HepG2 (cell line): ENCODE measurements around the gene HES7. TPM values are rescaled to one million over a fixed set of nuclear protein-coding genes. Genes with fewer than 3 reads are reported as not detected.

Experiments
- ATAC-seq: fragments of 200-7000 bp; cut with Tn5 transposase; 3 replicates; pipeline ENCODE4 v1.9.1; 2020; ENCODE audit warnings: mild to moderate bottlenecking, moderate library complexity
- BruUV-seq: library from RNA; stranded (reverse); fragments of 400-500 nt; replicated peaks from 2 replicates; lab custom pipeline; 2021; lab: Mats Ljungman, UMichigan
- CTCF ChIA-PET: fragments of 300-600 bp; formaldehyde crosslinking; extraction: SDS; loops from one replicate; lab custom pipeline; 2021; ENCODE audit warnings: low total read pairs, inconsistent platforms, low intra/inter-chr PET ratio; lab: Yijun Ruan, JAX
- POLR2A ChIA-PET: fragments of 350-600 bp; sonication (Branson Sonifier 250); formaldehyde crosslinking; loops from one replicate; lab custom pipeline; 2020; ENCODE audit warnings: antibody characterized with exemption, inconsistent platforms; lab: Yijun Ruan, JAX
- DNase-seq: peaks from one replicate; pipeline ENCODE4 v3.0.0-alpha.2; 2015; ENCODE audit warnings: low spot score
- FAIRE-seq: peaks from 3 replicates; lab custom pipeline; 2011; peaks lifted over from hg19 to GRCh38; lab: Jason Lieb, UNC
- H2AFZ ChIP-seq: one replicate; pipeline ENCODE4 v1.6.1; 2011; ENCODE audit warnings: low read length, inconsistent platforms
- H3K27ac ChIP-seq: fragments of 300-600 bp; 3 replicates; pipeline ENCODE4 v1.8.0; 2011; ENCODE audit warnings: mixed run types, mild to moderate bottlenecking, mixed read lengths, low read length, inconsistent platforms; ENCODE audit not compliant: insufficient read depth; ENCODE audit errors: extremely low read length
- H3K27me3 ChIP-seq, 2 experiments: fragments of 200-600 bp in 1 of 2; 2 replicates in 1 of 2; 3 replicates in 1 of 2; pipeline versions ENCODE4 v1.6.0 to v1.8.0; 2011; ENCODE audit warnings: low read length in 2 of 2, mild to moderate bottlenecking in 2 of 2, moderate library complexity in 2 of 2, inconsistent platforms in 1 of 2; ENCODE audit not compliant: insufficient read depth in 2 of 2, control insufficient read depth in 1 of 2
- H3K36me3 ChIP-seq, 2 experiments: fragments of 200-600 bp in 1 of 2; replicated peaks in 1 of 2; 2 replicates in 1 of 2; 3 replicates in 1 of 2; pipeline versions ENCODE4 v1.5.1 to v1.8.0; 2011; ENCODE audit warnings: low read length in 2 of 2, inconsistent platforms in 1 of 2; ENCODE audit not compliant: insufficient read depth in 2 of 2, control insufficient read depth in 1 of 2
- H3K4me1 ChIP-seq: 2 replicates; pipeline ENCODE4 v1.5.1; 2012; ENCODE audit warnings: low read length, inconsistent platforms; ENCODE audit not compliant: insufficient read depth
- H3K4me2 ChIP-seq: 2 replicates; pipeline ENCODE4 v1.6.0; 2011; ENCODE audit warnings: low read depth, low read length, inconsistent platforms
- H3K4me3 ChIP-seq, 3 experiments: fragments of 200-600 bp in 1 of 3; sonication (generic), shearing (Covaris generic) in 1 of 3; replicated peaks in 1 of 3; 2 replicates each; pipeline ENCODE4 v1.5.1; 2011 to 2016; ENCODE audit warnings: low read length in 3 of 3, inconsistent platforms in 2 of 3, low read depth in 2 of 3, mild to moderate bottlenecking in 2 of 3, control low read depth in 1 of 3, mixed read lengths in 1 of 3; ENCODE audit not compliant: insufficient read depth in 1 of 3
- H3K79me2 ChIP-seq: one replicate; pipeline ENCODE4 v1.6.1; 2011; ENCODE audit warnings: low read length, inconsistent platforms; ENCODE audit not compliant: insufficient read depth
- H3K9ac ChIP-seq: 2 replicates; pipeline ENCODE4 v1.6.0; 2011; ENCODE audit warnings: mild to moderate bottlenecking, low read depth, low read length, inconsistent platforms; ENCODE audit not compliant: insufficient read depth
- H3K9me3 ChIP-seq: 2 replicates; pipeline ENCODE4 v1.5.1; 2012; ENCODE audit warnings: mild to moderate bottlenecking, low read length
- H4K20me1 ChIP-seq: 2 replicates; pipeline ENCODE4 v1.6.0; 2011; ENCODE audit warnings: inconsistent platforms, mild to moderate bottlenecking, low read length, moderate library complexity; ENCODE audit not compliant: insufficient read depth
- CSRNP2 ChIP-seq: sonication (generic); formaldehyde crosslinking; conservative IDR thresholded peaks from 2 replicates; pipeline ENCODE4 v1.8.0; 2022; ENCODE audit warnings: low read depth, missing genetic modification reagents
- DR1 ChIP-seq: sonication (generic); formaldehyde crosslinking; IDR thresholded peaks from 2 replicates; pipeline ENCODE4 v1.8.0; 2021; ENCODE audit warnings: mild to moderate bottlenecking, missing genetic modification reagents, inconsistent platforms
- DRAP1 ChIP-seq: IDR thresholded peaks from 2 replicates; pipeline ENCODE4 v1.6.1; 2016; ENCODE audit warnings: missing genetic modification reagents, missing compliant biosample characterization
- ELK4 ChIP-seq: sonication (generic); formaldehyde crosslinking; IDR thresholded peaks from 2 replicates; pipeline ENCODE4 v1.9.0; 2021; ENCODE audit warnings: missing genetic modification reagents, borderline replicate concordance
- ESRRA ChIP-seq: sonication (generic); formaldehyde crosslinking; IDR thresholded peaks from 2 replicates; pipeline ENCODE4 v1.5.1; 2020; ENCODE audit warnings: mild to moderate bottlenecking, low read depth, missing genetic modification reagents
- FOSL2 ChIP-seq: sonication (generic); formaldehyde crosslinking; IDR thresholded peaks from 2 replicates; pipeline ENCODE4 v1.4.0; 2020; ENCODE audit warnings: missing genetic modification reagents
- GATAD1 ChIP-seq: IDR thresholded peaks from 2 replicates; pipeline ENCODE4 v1.6.1; 2016; ENCODE audit warnings: missing genetic modification reagents, missing compliant biosample characterization
- HOXD1 ChIP-seq: sonication (generic); formaldehyde crosslinking; IDR thresholded peaks from 2 replicates; pipeline ENCODE4 v1.5.0; 2020; ENCODE audit warnings: missing genetic modification reagents
- NCOA1 ChIP-seq: sonication (generic); formaldehyde crosslinking; IDR thresholded peaks from 2 replicates; pipeline ENCODE4 v1.9.0; 2021; ENCODE audit warnings: missing genetic modification reagents
- NFATC3 ChIP-seq: sonication (generic); formaldehyde crosslinking; IDR thresholded peaks from 2 replicates; pipeline ENCODE4 v1.5.1; 2020; ENCODE audit warnings: mild to moderate bottlenecking, missing genetic modification reagents
- NR3C1 ChIP-seq: sonication (generic); formaldehyde crosslinking; IDR thresholded peaks from 2 replicates; pipeline ENCODE4 v1.4.0; 2020; ENCODE audit warnings: missing genetic modification reagents
- XBP1 ChIP-seq: sonication (generic); formaldehyde crosslinking; IDR thresholded peaks from 2 replicates; pipeline ENCODE4 v1.5.0; 2020; ENCODE audit warnings: missing genetic modification reagents
- ZFP91 ChIP-seq: sonication (generic); formaldehyde crosslinking; IDR thresholded peaks from 2 replicates; pipeline ENCODE4 v1.9.0; 2022; ENCODE audit warnings: missing genetic modification reagents, mild to moderate bottlenecking, borderline replicate concordance
- ZNF276 ChIP-seq: sonication (generic); formaldehyde crosslinking; IDR thresholded peaks from 2 replicates; pipeline ENCODE4 v1.4.0; 2020; ENCODE audit warnings: mild to moderate bottlenecking, low read depth, missing genetic modification reagents
- ZNF720 ChIP-seq: sonication (generic); formaldehyde crosslinking; IDR thresholded peaks from 2 replicates; pipeline ENCODE4 v1.4.0; 2020; ENCODE audit warnings: missing genetic modification reagents
- ZNF788 ChIP-seq: sonication (generic); formaldehyde crosslinking; IDR thresholded peaks from 2 replicates; pipeline ENCODE4 v1.5.0; 2020; ENCODE audit warnings: mild to moderate bottlenecking, missing genetic modification reagents, borderline replicate concordance
- ZNF800 ChIP-seq: sonication (generic); formaldehyde crosslinking; IDR thresholded peaks from 2 replicates; pipeline ENCODE4 v1.4.0; 2020; ENCODE audit warnings: missing genetic modification reagents
- WGBS: methylation state at CpG from one replicate; pipeline ENCODE4 v1.1.6; 2017; ENCODE audit warnings: low lambda C conversion rate; 5-methylcytosine and 5-hydroxymethylcytosine counted together
- in situ Hi-C: cut with HindIII; loops from 2 replicates; pipeline ENCODE4 v1.10.0; 2017; ENCODE audit warnings: low pct_unique_long_range_greater_than_20kb; ENCODE audit not compliant: extremely low pct_ligation_motif_present
- intact Hi-C: fragments of 100-400 bp; cut with micrococcal nuclease; formaldehyde crosslinking; loops from one replicate; pipeline ENCODE4 v1.10.0; 2022; ENCODE audit not compliant: unreplicated experiment
- polyA plus RNA-seq, 8 experiments: library from polyadenylated mRNA; depleted of rRNA in 3 of 8; stranded (reverse) in 7 of 8; unstranded in 1 of 8; fragments of >200 nt; fragmentation: Illumina TruSeq in 4 of 8; extraction: Trizol in 4 of 8; gene quantifications; 2 replicates each; pipeline versions ENCODE4 v1.2.1 to v1.2.3, GENCODE V29; 2011 to 2016; ENCODE audit warnings: low read depth in 4 of 8, missing spikeins in 1 of 8, mixed read lengths in 1 of 8; ENCODE audit not compliant: insufficient read depth in 1 of 8
- total RNA-seq, 5 experiments: library from RNA; depleted of rRNA; stranded (reverse); fragments of >200 nt; fragmentation: Illumina TruSeq; extraction: Trizol; gene quantifications; 2 replicates each; pipeline ENCODE4 v1.2.3, GENCODE V29; 2016; ENCODE audit warnings: low read depth in 1 of 5

The HES7 gene
- total and polyA plus RNA-seq, 2 of the 13 experiments (the other 11 are each of a cell fraction or from before 2014, with no cell fraction given), result not detected

GRCh38 chr17:8087952-8088230 is 36.0 kb downstream of the HES7 start:
- intact Hi-C loops, result no loop called here
- Histone ChIP-seq H3K27me3 (peaks cover 10 to 67% of the 10 kb centered on the region in 2 experiments; a peak in 4 of 5 replicates), H3K9me3 (no peaks in the 10 kb centered on the region), H3K9ac (no peak overlapping the region), H3K4me1 (no peaks in the 10 kb centered on the region), H2AFZ (no peak overlapping the region), H3K4me2 (no peak overlapping the region), H3K36me3 (no peaks in the 10 kb centered on the region), H3K27ac (no peak overlapping the region), H4K20me1 (no peaks in the 10 kb centered on the region), H3K4me3 (no peak overlapping the region), H3K79me2 (no peaks in the 10 kb centered on the region)
- ATAC-seq (no peak), DNase-seq (no peak), FAIRE-seq (no peak)
- no TSS peak for BruUV-seq
- ChIA-PET CTCF (no interaction called here), POLR2A (no interaction called here)
- WGBS, result 46% methylated on average over 5 of the region's 5 CpGs
- in situ Hi-C loops, result no loop called here
- TF ChIP-seq DRAP1 (CRISPR knock-in tag), result no peak
- TF ChIP-seq NR3C1 (CRISPR knock-in tag), result no peak
- no peak for TF ChIP-seq DR1 (CRISPR knock-in tag)
- TF ChIP-seq ELK4 (CRISPR knock-in tag), result no peak
- no peak for TF ChIP-seq ZNF276 (CRISPR knock-in tag)
- no peak for TF ChIP-seq NCOA1 (CRISPR knock-in tag)
- TF ChIP-seq ZNF800, result no peak
- no peak for TF ChIP-seq XBP1 (CRISPR knock-in tag)
- no peak for TF ChIP-seq FOSL2 (CRISPR knock-in tag)
- TF ChIP-seq ESRRA, result no peak
- no peak for TF ChIP-seq GATAD1 (CRISPR knock-in tag)
- no peak for TF ChIP-seq NFATC3 (CRISPR knock-in tag)
- TF ChIP-seq CSRNP2 (CRISPR knock-in tag), result no peak
- no peak for TF ChIP-seq HOXD1
- no peak for TF ChIP-seq ZNF720 (CRISPR knock-in tag)
- TF ChIP-seq ZNF788, result no peak
- TF ChIP-seq ZFP91, result no peak
